ENCODE results near the gene SPRN.
"Not testable (repeated sequence)": the region's sequence is repeated elsewhere in the genome, so short reads cannot be mapped to it uniquely, and the experiment has no call there.

SPRN gene

GRCh38 chr10:133405272-133405671, 19.2 kb downstream of the SPRN start:
- DNase-seq = no peak

GRCh38 chr10:133403784-133404183, 20.6 kb downstream of the SPRN start:
- DNase-seq = no peak

GRCh38 chr10:133403359-133403758, 21.1 kb downstream of the SPRN start:
- no peak for DNase-seq

- DNase-seq = no peak
Observed at GRCh38 chr10:133401981-133402725, 22.3 kb downstream of the SPRN start.

GRCh38 chr10:133401500-133401899, 22.9 kb downstream of the SPRN start:
- no peak for DNase-seq

- no peak for DNase-seq
Observed at GRCh38 chr10:133400624-133401424, 23.6 kb downstream of the SPRN start.

GRCh38 chr10:133399123-133399601, 25.3 kb downstream of the SPRN start:
- no peak for DNase-seq

- no peak for DNase-seq
Observed at GRCh38 chr10:133397938-133398337, 26.5 kb downstream of the SPRN start.

GRCh38 chr10:133396035-133396624, 28.3 kb downstream of the SPRN start:
- DNase-seq = no peak

- DNase-seq = no peak
Observed at GRCh38 chr10:133394801-133395221, 29.6 kb downstream of the SPRN start.

GRCh38 chr10:133394064-133394663, 30.3 kb downstream of the SPRN start, which contains the start of gene MTG1:
Gene MTG1, plus strand, starts transcription at chr10:133394157. Its CDS starts 64 bp downstream, at chr10:133394221.
- DNase-seq = peak; percentile 96

GRCh38 chr10:133393401-133394063, 30.9 kb downstream of the SPRN start:
- DNase-seq = no peak

GRCh38 chr10:133391761-133392518, 32.5 kb downstream of the SPRN start:
- no peak for DNase-seq

GRCh38 chr10:133391249-133391635, 33.2 kb downstream of the SPRN start:
- no peak for DNase-seq

GRCh38 chr10:133390597-133391248, 33.7 kb downstream of the SPRN start:
- no peak for DNase-seq

GRCh38 chr10:133388973-133389818, 35.2 kb downstream of the SPRN start:
- no peak for DNase-seq

GRCh38 chr10:133388236-133388972, 36.0 kb downstream of the SPRN start:
- DNase-seq = no peak

- DNase-seq = not testable (repeated sequence)
Observed at GRCh38 chr10:133386951-133387350, 37.5 kb downstream of the SPRN start.

- DNase-seq = no peak
Observed at GRCh38 chr10:133385214-133385613, 39.2 kb downstream of the SPRN start.

Measured in femur (tissue), 1 donor.